22Rv1 (cell line): ENCODE measurements around the gene UBE2E2.

Source experiments
- ZFX ChIP-seq: fragments of 450-650 bp; IDR thresholded peaks from 2 replicates; pipeline ENCODE4 v1.6.1; 2017; ENCODE audit warnings: antibody characterized with exemption, borderline replicate concordance
- TF ChIP-seq, protein P1 (sequence below): fragments of 450-650 bp; IDR thresholded peaks from 2 replicates; pipeline ENCODE4 v1.5.1; 2017; ENCODE audit warnings: mild to moderate bottlenecking

DNA sequence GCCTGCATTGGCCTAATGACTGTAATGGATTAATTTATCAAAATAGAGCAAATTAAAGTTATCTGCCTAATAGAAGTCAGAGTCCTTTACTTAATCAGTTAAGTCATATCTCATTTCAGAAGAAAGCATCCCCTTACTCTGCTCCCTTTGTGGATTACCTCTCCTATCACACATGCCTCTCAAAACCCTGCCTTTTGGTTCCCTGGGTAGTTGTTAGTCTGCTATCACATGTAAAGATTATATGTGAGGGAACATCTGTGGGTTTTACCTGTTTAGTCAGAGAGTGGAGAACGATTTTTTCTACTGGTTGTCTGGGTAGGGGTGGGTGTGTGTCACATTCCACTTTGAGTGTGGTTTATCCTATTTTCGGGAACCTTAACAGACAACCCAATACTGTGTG lies 16.4 kb downstream of the UBE2E2 start:
- TF ChIP-seq, protein P1, sequence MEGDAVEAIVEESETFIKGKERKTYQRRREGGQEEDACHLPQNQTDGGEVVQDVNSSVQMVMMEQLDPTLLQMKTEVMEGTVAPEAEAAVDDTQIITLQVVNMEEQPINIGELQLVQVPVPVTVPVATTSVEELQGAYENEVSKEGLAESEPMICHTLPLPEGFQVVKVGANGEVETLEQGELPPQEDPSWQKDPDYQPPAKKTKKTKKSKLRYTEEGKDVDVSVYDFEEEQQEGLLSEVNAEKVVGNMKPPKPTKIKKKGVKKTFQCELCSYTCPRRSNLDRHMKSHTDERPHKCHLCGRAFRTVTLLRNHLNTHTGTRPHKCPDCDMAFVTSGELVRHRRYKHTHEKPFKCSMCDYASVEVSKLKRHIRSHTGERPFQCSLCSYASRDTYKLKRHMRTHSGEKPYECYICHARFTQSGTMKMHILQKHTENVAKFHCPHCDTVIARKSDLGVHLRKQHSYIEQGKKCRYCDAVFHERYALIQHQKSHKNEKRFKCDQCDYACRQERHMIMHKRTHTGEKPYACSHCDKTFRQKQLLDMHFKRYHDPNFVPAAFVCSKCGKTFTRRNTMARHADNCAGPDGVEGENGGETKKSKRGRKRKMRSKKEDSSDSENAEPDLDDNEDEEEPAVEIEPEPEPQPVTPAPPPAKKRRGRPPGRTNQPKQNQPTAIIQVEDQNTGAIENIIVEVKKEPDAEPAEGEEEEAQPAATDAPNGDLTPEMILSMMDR = no peak
- TF ChIP-seq ZFX = no peak
